ENCODE measurements around the gene BRF1.

DNA sequence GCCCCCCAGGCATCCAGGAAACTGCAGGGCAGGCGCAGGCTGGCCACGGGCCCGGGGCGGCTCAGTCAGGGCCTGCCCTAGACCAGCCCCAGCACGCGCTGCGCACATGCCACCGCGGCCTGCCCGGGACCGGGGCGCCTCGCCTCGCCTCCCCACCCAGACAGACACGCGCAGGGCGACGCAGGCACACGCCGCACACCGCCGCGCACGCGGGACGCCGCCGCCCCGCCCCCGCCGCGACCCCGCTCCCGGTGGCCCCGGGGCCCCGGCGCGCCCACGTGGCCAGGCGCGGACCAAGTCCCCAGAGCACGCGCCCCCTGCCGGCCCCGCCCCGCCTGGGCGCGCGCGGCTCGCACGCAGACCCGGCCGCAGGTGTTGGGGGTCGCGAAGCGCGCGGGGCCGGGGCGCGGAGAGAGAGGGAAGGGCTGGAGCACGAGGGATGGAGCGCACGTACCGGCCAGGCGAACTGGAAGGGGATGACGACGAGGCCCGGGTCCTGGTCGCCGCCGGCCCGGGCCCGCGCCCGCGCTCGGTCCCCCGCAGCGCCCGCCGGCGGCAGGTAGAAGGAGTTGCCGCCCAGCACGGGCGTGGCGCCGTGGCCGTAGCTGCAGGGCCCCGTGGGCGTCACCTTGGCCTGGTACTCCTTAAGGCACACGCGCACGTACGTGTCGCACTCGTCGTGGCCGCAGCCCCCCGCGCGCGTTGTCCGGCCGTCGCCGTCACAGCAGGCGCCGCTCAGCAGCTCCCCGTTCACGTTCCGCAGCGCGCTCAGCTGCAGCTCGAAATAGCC, 133.3 kb downstream of the BRF1 start:
- TF ChIP-seq GATA3 (IDR thresholded peaks at IDR 0.05; ENCODE audit: low read depth, low read length): no peak
- no peak for TF ChIP-seq GATA2 (IDR thresholded peaks at IDR 0.05; ENCODE audit: low read depth, low read length)

Data from SH-SY5Y (cell line).